Subcutaneous abdominal adipose tissue (tissue), 5 donors: ENCODE measurements around the gene EVA1C.
"Not testable (repeated sequence)": the region's sequence is repeated elsewhere in the genome, so short reads cannot be mapped to it uniquely, and the experiment has no call there.

Experiments
- H3K27ac ChIP-seq: one replicate; pipeline ENCODE4 v1.7.0; 2013; ENCODE audit warnings: low read depth, mild to moderate bottlenecking, inconsistent platforms, low read length, moderate library complexity
- H3K27me3 ChIP-seq, 5 donors: one replicate each; pipeline ENCODE4 v1.7.0; 2013; ENCODE audit warnings: low read length in 5 of 5, inconsistent platforms in 1 of 5; ENCODE audit not compliant: control insufficient read depth in 5 of 5, insufficient read depth in 4 of 5
- H3K36me3 ChIP-seq, 5 donors: one replicate each; pipeline ENCODE4 v1.7.0; 2013; ENCODE audit warnings: low read length in 5 of 5; ENCODE audit not compliant: control insufficient read depth in 5 of 5, insufficient read depth in 5 of 5
- H3K4me1 ChIP-seq, 5 donors: one replicate each; pipeline ENCODE4 v1.7.0; 2013; ENCODE audit warnings: low read length in 5 of 5, mild to moderate bottlenecking in 3 of 5, moderate library complexity in 1 of 5; ENCODE audit not compliant: control insufficient read depth in 5 of 5, insufficient read depth in 5 of 5
- H3K4me3 ChIP-seq, 5 donors: one replicate each; pipeline ENCODE4 v1.7.0; 2013; ENCODE audit warnings: low read length in 5 of 5, low read depth in 1 of 5
- H3K9ac ChIP-seq, 5 donors: one replicate each; pipeline ENCODE4 v1.7.0; 2013; ENCODE audit warnings: low read length in 5 of 5, mild to moderate bottlenecking in 4 of 5, moderate library complexity in 3 of 5
- H3K9me3 ChIP-seq, 5 donors: one replicate each; pipeline ENCODE4 v1.7.0; 2013; ENCODE audit warnings: low read length in 5 of 5; ENCODE audit not compliant: control insufficient read depth in 5 of 5
- donor health status: healthy.
- donor health status: healthy.
- donor health status: healthy.
- donor health status: healthy.
- donor health status: healthy.

EVA1C gene

GRCh38 chr21:32456497-32456918, 44.0 kb downstream of the EVA1C start:
- H3K36me3 ChIP-seq: peaks cover 0 to 32% (median 18%) of the 10 kb centered on the region in 5 donors
- H3K27ac ChIP-seq: no peak overlapping the region
- H3K27me3 ChIP-seq: no peaks in the 10 kb centered on the region
- H3K9me3 ChIP-seq: no peaks in the 10 kb centered on the region
- H3K4me1 ChIP-seq: peaks cover 3 to 25% (median 8%) of the 10 kb centered on the region in 5 donors
- no peak overlapping the region for H3K4me3 ChIP-seq
- no peak overlapping the region for H3K9ac ChIP-seq

DNA sequence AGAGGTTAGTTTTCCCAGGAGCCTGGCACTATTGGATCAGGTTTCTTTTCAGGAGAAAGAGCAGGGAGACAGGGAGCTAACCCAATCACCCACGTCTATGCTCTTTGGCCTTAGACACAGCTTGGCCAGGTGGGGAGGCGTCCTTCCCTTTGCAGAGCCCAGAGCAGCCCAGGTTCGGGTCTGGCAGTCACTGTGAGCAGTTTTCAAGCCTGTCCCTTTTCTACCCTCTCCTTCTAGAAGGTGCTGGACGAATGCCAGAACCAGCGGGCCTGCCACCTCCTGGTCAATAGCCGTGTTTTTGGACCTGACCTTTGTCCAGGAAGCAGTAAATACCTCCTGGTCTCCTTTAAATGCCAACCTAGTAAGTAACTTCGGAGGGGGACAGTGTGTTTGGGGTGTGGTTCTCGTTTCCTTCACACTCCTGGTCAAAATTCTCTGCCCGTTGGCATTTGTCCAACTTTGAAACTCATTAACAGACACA, 44.9 kb downstream of the EVA1C start:
- H3K4me1 ChIP-seq: peaks cover 3 to 20% (median 8%) of the 10 kb centered on the region in 5 donors
- no peaks in the 10 kb centered on the region for H3K9me3 ChIP-seq
- no peak overlapping the region for H3K9ac ChIP-seq

GRCh38 chr21:32457962-32458361, 45.5 kb downstream of the EVA1C start:
- Histone ChIP-seq H3K9me3 (no peaks in the 10 kb centered on the region), H3K9ac (no peak overlapping the region), H3K4me3 (no peak overlapping the region), H3K27me3 (no peaks in the 10 kb centered on the region), H3K36me3 (peaks cover 0 to 32% (median 18%) of the 10 kb centered on the region in 5 donors), H3K4me1 (peaks cover 3 to 20% (median 8%) of the 10 kb centered on the region in 5 donors), H3K27ac (no peak overlapping the region)

More for the DNA sequence above, 44.9 kb downstream of the EVA1C start:
- H3K27ac ChIP-seq: no peak overlapping the region
- peaks cover 0 to 32% (median 18%) of the 10 kb centered on the region in 5 donors for H3K36me3 ChIP-seq
- no peaks in the 10 kb centered on the region for H3K27me3 ChIP-seq
- peak overlapping the region in 1 of 5 donors; percentile 13 for H3K4me3 ChIP-seq

DNA sequence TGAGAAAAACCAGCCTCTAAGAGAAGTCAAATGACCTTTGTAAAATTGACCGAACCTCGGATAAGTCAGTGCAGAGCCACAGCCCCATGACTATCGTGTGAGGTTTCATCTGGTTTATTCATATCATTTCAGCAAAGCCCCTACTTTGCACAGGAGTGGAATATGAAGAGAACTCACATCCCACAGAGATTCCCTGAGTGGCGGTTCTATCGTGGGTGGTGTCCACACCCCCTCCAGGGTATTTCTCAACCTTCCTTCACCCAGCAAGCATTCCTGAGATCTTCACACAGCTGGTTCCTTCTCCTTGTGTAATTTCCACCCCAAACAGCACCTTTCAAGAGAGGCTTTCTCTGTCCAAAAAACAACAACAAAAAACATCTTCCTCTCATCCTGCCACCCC, 47.5 kb downstream of the EVA1C start:
- peaks cover 3 to 20% (median 8%) of the 10 kb centered on the region in 5 donors for H3K4me1 ChIP-seq
- no peak overlapping the region for H3K9ac ChIP-seq
- H3K4me3 ChIP-seq: no peak overlapping the region
- no peak overlapping the region for H3K27ac ChIP-seq
- H3K36me3 ChIP-seq: peaks cover 0 to 28% (median 18%) of the 10 kb centered on the region in 5 donors
- H3K9me3 ChIP-seq: no peaks in the 10 kb centered on the region
- no peaks in the 10 kb centered on the region for H3K27me3 ChIP-seq

DNA sequence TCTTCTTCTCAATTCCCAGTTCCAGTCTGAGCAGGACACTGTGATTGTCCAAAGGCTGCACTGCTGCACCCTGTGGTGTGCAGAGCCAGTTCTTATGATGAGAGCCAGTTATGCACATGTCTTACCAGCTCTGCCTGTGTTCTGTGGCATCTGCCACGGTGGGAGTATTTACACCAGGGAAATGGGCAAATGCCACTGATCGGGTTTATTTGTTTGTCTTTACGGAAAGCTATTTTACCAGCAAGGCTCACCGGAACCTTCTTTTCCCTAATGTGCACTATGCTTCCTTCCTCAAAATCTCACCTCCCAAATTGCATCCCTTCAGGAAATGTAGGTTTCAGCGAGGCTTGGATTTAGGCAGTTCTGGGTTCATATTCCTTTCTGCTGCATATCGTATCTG, 49.0 kb downstream of the EVA1C start:
- H3K4me3 ChIP-seq: no peak overlapping the region
- no peak overlapping the region for H3K27ac ChIP-seq
- no peaks in the 10 kb centered on the region for H3K9me3 ChIP-seq
- H3K36me3 ChIP-seq: peaks cover 0 to 26% (median 24%) of the 10 kb centered on the region in 5 donors
- no peaks in the 10 kb centered on the region for H3K27me3 ChIP-seq
- peaks cover 3 to 14% (median 8%) of the 10 kb centered on the region in 5 donors for H3K4me1 ChIP-seq
- H3K9ac ChIP-seq: no peak overlapping the region

DNA sequence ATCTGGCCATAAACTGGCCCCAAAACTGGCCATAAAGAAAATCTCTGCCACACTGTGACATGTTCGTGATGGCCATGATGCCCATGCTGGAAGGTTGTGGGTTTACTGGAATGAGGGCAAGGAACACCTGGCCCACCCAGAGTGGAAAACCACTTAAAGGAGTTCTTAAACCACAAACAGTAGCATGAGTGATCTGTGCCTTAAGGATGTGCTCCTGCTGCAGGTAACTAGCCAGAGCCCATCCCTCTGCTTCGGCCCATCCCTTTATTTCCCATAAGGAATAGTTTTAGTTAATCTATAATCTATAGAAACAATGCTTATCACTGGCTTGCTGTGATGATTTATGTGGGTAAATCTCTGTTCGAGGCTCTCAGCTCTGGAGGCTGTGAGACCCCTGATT, 50.1 kb downstream of the EVA1C start:
- H3K4me3 ChIP-seq, H3K27me3 ChIP-seq, H3K9ac ChIP-seq, H3K4me1 ChIP-seq, H3K9me3 ChIP-seq, H3K27ac ChIP-seq: not testable (repeated sequence)
- H3K36me3 ChIP-seq: peaks cover 0 to 32% (median 24%) of the 10 kb centered on the region in 5 donors

GRCh38 chr21:32463367-32463766, 50.9 kb downstream of the EVA1C start:
- Histone ChIP-seq H3K27ac (no peak overlapping the region), H3K4me1 (no peaks in the 10 kb centered on the region), H3K9me3 (no peaks in the 10 kb centered on the region), H3K4me3 (no peak overlapping the region), H3K9ac (no peak overlapping the region), H3K36me3 (peaks cover 0 to 32% (median 24%) of the 10 kb centered on the region in 5 donors), H3K27me3 (no peaks in the 10 kb centered on the region)

GRCh38 chr21:32463889-32464300, 51.4 kb downstream of the EVA1C start:
- H3K4me1 ChIP-seq: no peaks in the 10 kb centered on the region
- peaks cover 0 to 35% (median 26%) of the 10 kb centered on the region in 5 donors for H3K36me3 ChIP-seq

GRCh38 chr21:32467291-32467690, 54.8 kb downstream of the EVA1C start:
- no peaks in the 10 kb centered on the region for H3K4me1 ChIP-seq
- peaks cover 0 to 37% (median 22%) of the 10 kb centered on the region in 5 donors for H3K36me3 ChIP-seq
- no peak overlapping the region for H3K4me3 ChIP-seq
- H3K9ac ChIP-seq: no peak overlapping the region
- no peaks in the 10 kb centered on the region for H3K27me3 ChIP-seq
- no peak overlapping the region for H3K27ac ChIP-seq
- H3K9me3 ChIP-seq: no peaks in the 10 kb centered on the region

More at GRCh38 chr21:32463889-32464300, 51.4 kb downstream of the EVA1C start:
- Histone ChIP-seq H3K9me3 (no peaks in the 10 kb centered on the region), H3K27me3 (no peaks in the 10 kb centered on the region), H3K27ac (no peak overlapping the region), H3K9ac (no peak overlapping the region), H3K4me3 (no peak overlapping the region)

DNA sequence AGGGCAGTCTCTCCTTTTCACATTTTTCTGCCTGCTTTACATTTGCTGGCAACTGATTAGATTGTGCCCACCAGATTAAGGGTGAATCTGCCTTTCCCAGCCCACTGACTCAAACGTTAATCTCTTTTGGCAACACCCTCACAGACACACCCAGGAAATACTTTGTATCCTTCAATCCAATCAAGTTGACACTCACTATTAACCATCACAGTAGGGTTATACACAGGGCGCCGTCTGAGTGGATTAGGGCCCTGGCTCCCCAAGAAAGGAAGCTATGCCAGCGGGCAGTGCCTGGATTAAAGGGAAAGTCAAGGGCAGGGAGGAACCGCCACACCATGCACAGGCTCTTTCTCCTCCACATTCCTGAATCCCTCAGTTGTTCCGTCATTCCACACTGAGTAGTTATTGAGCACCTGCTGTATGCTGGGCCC, 56.2 kb downstream of the EVA1C start:
- H3K27ac ChIP-seq: no peak overlapping the region
- H3K4me1 ChIP-seq: no peaks in the 10 kb centered on the region
- peaks cover 0 to 48% (median 32%) of the 10 kb centered on the region in 5 donors for H3K36me3 ChIP-seq
- H3K9ac ChIP-seq: no peak overlapping the region
- no peaks in the 10 kb centered on the region for H3K27me3 ChIP-seq
- H3K9me3 ChIP-seq: no peaks in the 10 kb centered on the region
- no peak overlapping the region for H3K4me3 ChIP-seq
